ENCODE measurements around the gene ANKRD23. TPM values are rescaled to one million over a fixed set of nuclear protein-coding genes. Genes with fewer than 3 reads are reported as not detected.
A peak's percentile ranks its signal among the peaks of the same experiment; 100 is the strongest.
"Not testable (repeated sequence)": the region's sequence is repeated elsewhere in the genome, so short reads cannot be mapped to it uniquely, and the experiment has no call there.

The ANKRD23 gene
- total RNA-seq, 1 donor from 2014 or later, result 4.4 TPM

DNA sequence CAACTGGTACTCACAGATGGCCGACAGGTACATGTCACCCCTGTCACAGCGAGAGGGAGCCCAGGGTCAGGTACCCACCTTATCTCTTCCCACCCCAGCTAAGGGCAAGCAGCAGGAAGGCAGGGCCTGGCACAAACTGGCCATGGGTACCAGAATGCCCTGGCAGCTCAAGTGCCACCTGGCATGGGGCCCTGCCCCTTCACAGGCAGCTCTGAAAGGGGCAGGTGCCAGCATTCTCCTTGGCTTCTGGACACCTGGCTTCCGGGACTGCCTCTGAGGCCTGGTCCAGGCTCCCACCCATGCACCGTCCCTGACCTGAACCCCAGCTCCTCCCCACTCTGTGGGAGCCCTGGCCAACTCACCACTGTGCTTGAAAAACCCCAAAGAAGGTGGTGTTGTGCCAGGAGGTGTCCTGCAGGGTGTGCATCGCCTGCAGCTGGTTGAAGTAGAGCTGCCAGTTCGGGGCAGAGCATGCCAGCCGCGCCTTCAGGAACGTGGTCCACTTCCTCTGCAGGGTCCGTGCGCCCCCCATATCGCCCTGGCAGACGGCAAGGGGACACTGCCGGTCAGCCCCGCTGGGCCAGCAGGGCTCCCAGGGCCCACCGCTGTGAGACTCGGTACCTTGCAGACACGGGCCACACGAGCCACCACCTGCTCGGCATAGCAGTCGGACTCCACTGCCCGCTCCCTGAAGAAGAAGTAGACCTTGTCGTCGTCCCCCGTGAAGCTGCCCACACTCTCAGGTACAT, 20.7 kb upstream of the ANKRD23 start:
- DNase-seq (ENCODE audit: low spot score) (peak; percentile 88), ATAC-seq (peak; percentile 43)

GRCh38 chr2:96863575-96864342, 19.9 kb upstream of the ANKRD23 start:
- ATAC-seq (no peak), DNase-seq (ENCODE audit: low spot score) (no peak)

DNA sequence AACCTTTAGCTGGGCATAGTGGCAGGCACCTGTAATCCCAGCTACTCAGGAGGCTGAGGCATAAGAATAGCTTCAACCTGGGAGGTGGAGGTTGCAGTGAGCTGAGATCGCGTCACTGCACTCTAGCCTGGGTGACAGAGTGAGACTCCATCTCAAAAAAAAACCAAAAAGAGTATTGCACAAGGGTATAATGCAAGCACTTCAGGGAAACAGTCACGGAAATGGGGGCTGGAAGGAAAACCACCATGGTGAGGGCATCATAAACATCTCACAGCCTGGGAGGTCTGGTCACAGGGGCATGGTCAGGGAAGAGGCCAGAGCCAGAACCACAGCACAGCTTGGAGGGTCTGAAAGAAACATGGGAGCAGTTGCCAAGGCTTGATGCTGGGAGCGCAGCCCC, 19.2 kb upstream of the ANKRD23 start:
- DNase-seq (ENCODE audit: low spot score); ATAC-seq: not testable (repeated sequence)

- ATAC-seq, result no peak
- DNase-seq (ENCODE audit: low spot score), result peak; percentile 45
Observed at GRCh38 chr2:96861074-96861473, 17.3 kb upstream of the ANKRD23 start.

GRCh38 chr2:96860065-96861029, 16.5 kb upstream of the ANKRD23 start:
- DNase-seq (ENCODE audit: low spot score) (peak; percentile 51), ATAC-seq (no peak)

GRCh38 chr2:96859681-96860064, 15.9 kb upstream of the ANKRD23 start:
- no peak for ATAC-seq
- DNase-seq (ENCODE audit: low spot score), result no peak

DNA sequence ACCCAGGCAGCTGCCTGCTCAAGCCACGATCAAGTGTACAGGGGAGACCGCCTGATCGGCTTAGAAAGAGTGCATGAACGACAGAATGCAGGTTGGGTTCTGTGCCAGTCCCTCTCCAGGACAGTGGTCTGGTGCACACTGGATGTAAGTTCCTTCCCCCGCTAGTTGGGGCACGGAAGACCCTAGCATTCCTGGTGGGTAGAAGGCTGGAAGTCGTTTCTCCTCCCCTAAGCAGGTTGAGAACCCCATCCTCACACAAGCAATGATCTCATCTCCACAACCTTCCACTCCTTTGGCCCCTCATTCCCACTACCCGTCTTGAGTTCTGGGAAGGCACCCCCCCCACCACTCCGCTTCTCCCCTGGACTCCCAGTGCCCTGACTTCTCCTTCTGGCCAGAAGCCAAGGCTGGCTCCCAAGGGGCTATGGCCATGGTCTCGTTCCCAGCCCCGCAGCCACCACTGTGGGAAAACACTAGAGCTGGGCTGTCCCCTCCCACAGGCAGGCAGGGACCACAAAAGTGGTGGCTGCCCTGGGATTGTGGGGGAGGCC, 15.4 kb upstream of the ANKRD23 start:
- ATAC-seq (no peak), DNase-seq (ENCODE audit: low spot score) (peak; percentile 59)

DNA sequence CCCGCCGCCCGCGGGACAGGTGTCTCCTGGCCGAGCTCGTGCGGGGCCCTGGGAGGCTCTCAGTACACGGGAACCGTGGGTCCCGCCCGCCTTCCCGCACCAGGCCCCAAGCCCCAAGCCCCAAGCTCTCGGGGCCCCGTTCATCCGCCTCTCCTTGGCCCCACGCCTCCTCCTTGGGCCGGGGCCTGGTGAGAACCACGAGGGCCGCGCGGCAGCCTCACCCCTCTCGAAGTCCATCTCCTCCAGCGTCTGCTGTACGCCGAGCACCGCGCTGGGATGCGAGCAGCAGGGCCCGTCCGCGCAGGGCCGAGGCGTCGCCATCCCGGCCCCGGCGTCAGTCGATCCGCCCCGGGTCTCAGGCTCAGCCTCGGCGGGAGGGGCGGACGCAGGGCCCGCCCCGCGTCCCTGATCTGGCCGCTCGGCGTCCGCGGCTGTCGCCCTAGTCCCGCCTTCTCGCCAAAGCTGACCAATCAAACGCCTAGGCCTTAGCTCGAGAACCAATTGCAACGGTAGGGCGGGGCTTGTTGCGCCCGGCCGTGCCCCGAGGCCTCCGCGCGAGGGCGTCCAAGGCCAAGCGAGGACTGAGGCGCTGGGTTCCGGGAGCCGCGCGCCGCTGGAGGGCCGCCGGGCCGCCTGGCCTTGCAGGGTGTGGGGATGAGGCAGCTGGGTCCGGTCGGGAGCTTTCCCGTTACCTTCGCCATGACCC, 14.0 kb upstream of the ANKRD23 start, which contains the start of gene ANKRD39:
TSS of gene ANKRD39 (minus strand) at position 350 of the 706 bp plus-strand sequence. CDS start at position 321, 29 bp downstream.
- DNase-seq (ENCODE audit: low spot score) (peak; percentile 99), ATAC-seq (peak; percentile 86)

DNA sequence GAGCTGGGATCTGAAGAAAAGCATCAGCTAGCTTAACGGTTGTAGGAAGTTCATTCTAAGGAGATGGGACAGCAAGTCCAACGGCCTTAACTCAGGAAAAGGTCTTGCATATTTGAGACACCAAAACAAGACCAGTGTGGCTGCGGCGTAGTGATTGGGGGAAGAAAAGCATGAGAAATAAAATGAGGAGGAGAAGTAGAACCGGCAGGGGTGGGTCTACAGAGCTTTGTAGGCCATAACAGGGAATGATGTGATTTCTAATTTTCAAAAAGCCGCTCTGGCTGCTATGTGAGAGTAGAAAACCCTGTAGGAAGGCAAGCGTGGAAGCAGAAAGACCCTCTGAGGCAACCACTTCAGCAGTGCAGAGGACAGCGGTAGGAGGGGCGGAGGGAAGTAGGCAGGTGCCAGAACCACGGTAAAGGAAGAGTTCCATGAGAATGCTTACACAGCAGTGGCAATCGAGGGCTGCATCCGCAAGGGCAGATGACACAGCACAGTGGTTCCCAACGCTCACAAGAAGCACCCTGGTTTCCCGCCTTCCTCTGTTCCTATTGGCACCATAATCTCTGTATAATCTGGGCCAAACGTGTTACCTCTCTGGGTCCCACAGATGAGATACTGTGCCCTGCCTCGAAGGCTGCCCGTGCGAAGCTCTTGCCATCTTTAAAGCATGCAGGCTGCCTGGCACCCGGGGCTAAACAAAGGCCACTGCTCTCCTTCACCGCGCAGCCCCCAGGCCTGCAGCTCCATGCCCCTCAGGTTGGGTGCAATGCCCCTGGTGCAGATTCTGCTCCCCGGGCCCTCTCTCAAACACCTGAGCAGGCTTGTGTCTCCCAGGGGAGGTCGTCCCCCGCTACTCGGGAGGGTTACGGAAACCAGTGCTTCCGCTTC, 13.2 kb upstream of the ANKRD23 start:
- DNase-seq (ENCODE audit: low spot score) (peak; percentile 51), ATAC-seq (peak; percentile 30)

GRCh38 chr2:96853321-96853720, 9.5 kb upstream of the ANKRD23 start:
- DNase-seq (ENCODE audit: low spot score) (no peak), ATAC-seq (no peak)

- ATAC-seq, result no peak
- no peak for DNase-seq (ENCODE audit: low spot score)
Observed at GRCh38 chr2:96852667-96853066, 8.8 kb upstream of the ANKRD23 start.

DNA sequence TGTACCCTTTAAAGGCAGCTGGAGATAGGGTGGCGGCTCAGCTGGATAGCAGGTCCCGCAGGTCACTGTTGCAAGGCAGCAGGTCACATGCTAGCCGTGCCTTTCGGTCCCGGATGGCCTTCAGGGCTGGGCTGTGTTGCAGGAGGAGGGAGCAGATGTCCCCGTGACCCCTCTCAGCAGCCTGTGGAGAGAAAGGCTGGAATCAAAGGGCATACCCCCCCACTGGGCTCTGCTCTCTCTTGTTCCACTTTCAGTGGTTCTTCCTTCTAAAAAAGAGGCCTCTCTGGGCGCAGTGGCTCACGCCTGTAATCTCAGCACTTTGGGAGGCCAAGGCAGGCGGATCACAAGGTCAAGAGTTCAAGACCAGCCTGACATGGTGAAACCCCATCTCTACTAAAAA, 4.4 kb upstream of the ANKRD23 start:
- DNase-seq (ENCODE audit: low spot score) (peak; percentile 91), ATAC-seq (peak; percentile 98)

- DNase-seq (ENCODE audit: low spot score) (no peak), ATAC-seq (no peak)
Observed at GRCh38 chr2:96847586-96847985, 3.8 kb upstream of the ANKRD23 start.

DNA sequence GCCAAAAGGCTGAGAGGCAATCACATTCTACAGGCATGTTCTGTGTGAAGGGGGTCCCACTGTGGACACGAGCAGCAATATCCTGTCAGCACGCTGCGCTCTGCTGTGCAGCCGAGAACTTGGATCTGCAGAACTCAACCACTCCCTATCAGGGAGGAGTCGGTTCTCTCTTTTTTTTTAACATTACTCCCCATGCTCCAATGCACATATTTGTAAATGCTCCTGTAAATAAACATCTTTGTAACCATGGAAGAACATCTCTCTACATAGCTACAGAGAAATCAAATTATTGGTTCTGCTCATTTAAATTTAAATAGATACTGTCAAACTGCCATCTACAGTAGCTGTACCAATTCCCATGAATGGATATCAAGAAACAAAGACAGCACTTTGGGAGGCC, 3.0 kb upstream of the ANKRD23 start:
- no peak for ATAC-seq

DNA sequence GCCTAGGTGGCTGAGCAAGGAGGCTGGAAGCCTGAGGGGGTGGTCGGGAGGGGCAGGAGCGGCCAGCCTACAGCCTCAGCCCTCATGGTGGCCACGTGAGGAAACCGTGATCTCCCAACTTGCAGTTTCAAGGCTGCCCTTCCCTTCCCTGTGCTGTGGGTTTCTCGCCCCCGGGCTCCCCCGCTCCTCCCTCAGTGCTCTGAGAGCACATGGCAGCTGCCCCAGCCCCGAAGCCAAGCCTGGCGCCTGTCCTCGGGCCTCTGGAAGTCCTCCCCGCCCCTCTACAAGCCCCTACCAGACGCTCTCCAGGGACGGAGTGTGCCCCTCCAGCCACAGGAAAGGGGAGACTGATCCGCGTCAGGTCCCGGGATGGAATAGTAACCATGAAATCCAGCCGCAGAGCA, 586 bp upstream of the ANKRD23 start:
- ATAC-seq, result no peak

More for the DNA sequence above, 3.0 kb upstream of the ANKRD23 start:
- DNase-seq (ENCODE audit: low spot score), result no peak

GRCh38 chr2:96842600-96842999, 1.2 kb downstream of the ANKRD23 start:
- DNase-seq (ENCODE audit: low spot score), result no peak
- ATAC-seq, result peak; percentile 47

More for the DNA sequence above, 586 bp upstream of the ANKRD23 start:
- no peak for DNase-seq (ENCODE audit: low spot score)

DNA sequence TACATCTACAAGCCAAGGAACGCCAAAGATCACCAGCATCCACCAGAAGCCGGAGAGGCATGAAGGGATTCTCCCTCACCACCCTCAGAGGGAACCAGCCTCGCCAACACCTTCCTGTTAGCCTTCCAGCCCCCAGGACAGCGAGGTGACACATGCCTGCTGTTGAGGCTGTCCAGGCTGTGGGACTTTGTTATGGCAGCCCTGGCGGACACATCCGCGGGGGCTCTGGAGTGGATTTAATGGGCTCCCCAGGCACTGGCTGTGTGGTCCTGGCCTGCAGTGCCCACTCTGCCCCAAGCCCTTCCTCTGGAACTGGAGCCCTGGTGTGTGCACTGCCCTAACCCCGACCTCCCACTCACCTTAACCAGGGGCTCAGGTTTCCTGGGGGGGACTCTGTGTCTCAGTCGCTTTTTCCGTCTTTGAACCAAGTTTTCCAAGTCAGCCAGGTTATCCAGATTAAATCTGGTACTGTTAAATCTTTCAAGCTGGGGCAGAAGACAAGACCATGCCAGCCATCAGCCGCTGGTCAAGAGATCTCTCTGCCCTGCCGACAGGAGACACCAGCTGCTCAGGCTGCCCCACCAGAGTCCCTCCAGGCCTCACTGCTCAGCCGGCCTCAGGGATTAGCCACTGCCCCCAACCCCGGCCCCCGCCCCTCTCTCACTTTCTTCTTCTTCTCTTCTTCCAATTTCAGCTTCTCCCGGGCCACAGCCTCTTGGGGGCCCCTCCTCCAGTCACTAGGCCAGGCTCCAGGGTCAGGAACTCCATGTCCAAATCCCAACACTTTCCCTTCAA, 1.9 kb downstream of the ANKRD23 start:
- ATAC-seq (no peak), DNase-seq (ENCODE audit: low spot score) (no peak)
